ENCODE data around the gene EPB41L1.

EPB41L1 gene

GRCh38 chr20:36197271-36197670 lies 42.7 kb downstream of the EPB41L1 start:
- no peak for DNase-seq

GRCh38 chr20:36199345-36200257 lies 45.1 kb downstream of the EPB41L1 start:
- DNase-seq, result peak; percentile 57

GRCh38 chr20:36200451-36200850 lies 45.9 kb downstream of the EPB41L1 start:
- DNase-seq, result no peak

- DNase-seq, result no peak
These were observed 46.7 kb downstream of the EPB41L1 start for GRCh38 chr20:36201198-36201597.

GRCh38 chr20:36202891-36203338 lies 48.4 kb downstream of the EPB41L1 start:
- peak; percentile 60 for DNase-seq

- no peak for DNase-seq
These were observed 49.3 kb downstream of the EPB41L1 start for GRCh38 chr20:36203861-36204260.

GRCh38 chr20:36205026-36205425 lies 50.5 kb downstream of the EPB41L1 start:
- no peak for DNase-seq

GRCh38 chr20:36206068-36206467 lies 51.5 kb downstream of the EPB41L1 start:
- no peak for DNase-seq

- DNase-seq, result no peak
These were observed 52.1 kb downstream of the EPB41L1 start for GRCh38 chr20:36206641-36207040.

- no peak for DNase-seq
These were observed 53.1 kb downstream of the EPB41L1 start for GRCh38 chr20:36207602-36208001.

GRCh38 chr20:36208257-36208656 lies 53.7 kb downstream of the EPB41L1 start:
- no peak for DNase-seq

GRCh38 chr20:36210436-36211021 lies 56.0 kb downstream of the EPB41L1 start:
- no peak for DNase-seq

- no peak for DNase-seq
These were observed 58.8 kb downstream of the EPB41L1 start for GRCh38 chr20:36213362-36213761.

- DNase-seq, result no peak
These were observed 60.2 kb downstream of the EPB41L1 start for GRCh38 chr20:36214684-36215256.

GRCh38 chr20:36215778-36216177 lies 61.2 kb downstream of the EPB41L1 start:
- DNase-seq, result no peak

GRCh38 chr20:36216314-36217025 lies 61.9 kb downstream of the EPB41L1 start:
- DNase-seq, result no peak

- no peak for DNase-seq
These were observed 62.7 kb downstream of the EPB41L1 start for GRCh38 chr20:36217226-36217625.

- no peak for DNase-seq
These were observed 64.0 kb downstream of the EPB41L1 start for GRCh38 chr20:36218380-36219064.

- no peak for DNase-seq
These were observed 65.2 kb downstream of the EPB41L1 start for GRCh38 chr20:36219671-36220220.

- DNase-seq, result no peak
These were observed 71.1 kb downstream of the EPB41L1 start for GRCh38 chr20:36225666-36226065.

- no peak for DNase-seq
These were observed 74.2 kb downstream of the EPB41L1 start for GRCh38 chr20:36228770-36229169.

- no peak for DNase-seq
These were observed 75.5 kb downstream of the EPB41L1 start for GRCh38 chr20:36230019-36230418.
